Cardiac muscle cell (in vitro differentiated cells and primary cell): ENCODE measurements around the gene DENND2D. TPM values are rescaled to one million over a fixed set of nuclear protein-coding genes. Genes with fewer than 3 reads are reported as not detected.
A peak's percentile ranks its signal among the peaks of the same experiment; 100 is the strongest.

Experiments
- DNase-seq, 2 donors: peaks; one replicate each; pipeline versions ENCODE4 v3.0.0 to v3.0.0-alpha.2; 2010 to 2017; ENCODE audit warnings: low read depth in 1 of 2, low spot score in 1 of 2
- H3K27ac ChIP-seq: fragments of 200-600 bp; sonication (generic); 2 replicates; pipeline ENCODE4 v1.5.1; 2016
- H3K27me3 ChIP-seq: fragments of 200-600 bp; sonication (generic); 2 replicates; pipeline ENCODE4 v1.6.0; 2016; ENCODE audit warnings: control low read depth
- H3K36me3 ChIP-seq: fragments of 200-600 bp; sonication (generic); 2 replicates; pipeline ENCODE4 v1.5.1; 2016; ENCODE audit warnings: control low read depth
- H3K4me1 ChIP-seq: fragments of 200-600 bp; sonication (generic); 2 replicates; pipeline ENCODE4 v1.8.1; 2017; ENCODE audit warnings: low read depth, mild to moderate bottlenecking, mixed run types
- H3K4me3 ChIP-seq: fragments of 200-600 bp; sonication (generic); 2 replicates; pipeline ENCODE4 v1.5.1; 2016; ENCODE audit warnings: mild to moderate bottlenecking
- H3K9me3 ChIP-seq: fragments of 200-600 bp; sonication (generic); 2 replicates; pipeline ENCODE4 v1.5.1; 2017; ENCODE audit warnings: low read depth, mild to moderate bottlenecking, control low read depth
- polyA plus RNA-seq: library from polyadenylated mRNA; unstranded; fragments of >200 nt; fragmentation: Nextera tagmentation; extraction: Ambion mirVana; gene quantifications from 2 replicates; pipeline ENCODE4 v1.2.1, GENCODE V29; 2016
- total RNA-seq: library from RNA; depleted of rRNA; stranded (reverse); fragments of >200 nt; gene quantifications from 2 replicates; pipeline ENCODE4 v1.2.3, GENCODE V29; 2016
- TF ChIP-seq, protein P1 (sequence below): IDR thresholded peaks from 2 replicates; pipeline ENCODE4 v1.5.1; 2012; ENCODE audit warnings: low read depth, mild to moderate bottlenecking, low read length

DENND2D gene
- total and polyA plus RNA-seq, 2 experiments from 2014 or later: 0.37 to 1.1 TPM

- DNase-seq: no peak
- Histone ChIP-seq H3K9me3 (no peaks in the 10 kb centered on the region), H3K4me1 (peaks cover under 1% of the 10 kb centered on the region), H3K4me3 (no peak overlapping the region), H3K27ac (no peak overlapping the region), H3K27me3 (no peaks in the 10 kb centered on the region), H3K36me3 (no peaks in the 10 kb centered on the region)
- TF ChIP-seq, protein P1, sequence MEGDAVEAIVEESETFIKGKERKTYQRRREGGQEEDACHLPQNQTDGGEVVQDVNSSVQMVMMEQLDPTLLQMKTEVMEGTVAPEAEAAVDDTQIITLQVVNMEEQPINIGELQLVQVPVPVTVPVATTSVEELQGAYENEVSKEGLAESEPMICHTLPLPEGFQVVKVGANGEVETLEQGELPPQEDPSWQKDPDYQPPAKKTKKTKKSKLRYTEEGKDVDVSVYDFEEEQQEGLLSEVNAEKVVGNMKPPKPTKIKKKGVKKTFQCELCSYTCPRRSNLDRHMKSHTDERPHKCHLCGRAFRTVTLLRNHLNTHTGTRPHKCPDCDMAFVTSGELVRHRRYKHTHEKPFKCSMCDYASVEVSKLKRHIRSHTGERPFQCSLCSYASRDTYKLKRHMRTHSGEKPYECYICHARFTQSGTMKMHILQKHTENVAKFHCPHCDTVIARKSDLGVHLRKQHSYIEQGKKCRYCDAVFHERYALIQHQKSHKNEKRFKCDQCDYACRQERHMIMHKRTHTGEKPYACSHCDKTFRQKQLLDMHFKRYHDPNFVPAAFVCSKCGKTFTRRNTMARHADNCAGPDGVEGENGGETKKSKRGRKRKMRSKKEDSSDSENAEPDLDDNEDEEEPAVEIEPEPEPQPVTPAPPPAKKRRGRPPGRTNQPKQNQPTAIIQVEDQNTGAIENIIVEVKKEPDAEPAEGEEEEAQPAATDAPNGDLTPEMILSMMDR: no peak
These were observed 24.6 kb upstream of the DENND2D start for GRCh38 chr1:111225091-111225490.

- H3K27ac ChIP-seq: no peak overlapping the region
- DNase-seq: no peak
- no peaks in the 10 kb centered on the region for H3K9me3 ChIP-seq
- no peak overlapping the region for H3K4me3 ChIP-seq
- no peaks in the 10 kb centered on the region for H3K27me3 ChIP-seq
- peaks cover 11% of the 10 kb centered on the region for H3K4me1 ChIP-seq
- TF ChIP-seq, protein P1: no peak
- no peaks in the 10 kb centered on the region for H3K36me3 ChIP-seq
These were observed 22.8 kb upstream of the DENND2D start for GRCh38 chr1:111223126-111223685.

DNA sequence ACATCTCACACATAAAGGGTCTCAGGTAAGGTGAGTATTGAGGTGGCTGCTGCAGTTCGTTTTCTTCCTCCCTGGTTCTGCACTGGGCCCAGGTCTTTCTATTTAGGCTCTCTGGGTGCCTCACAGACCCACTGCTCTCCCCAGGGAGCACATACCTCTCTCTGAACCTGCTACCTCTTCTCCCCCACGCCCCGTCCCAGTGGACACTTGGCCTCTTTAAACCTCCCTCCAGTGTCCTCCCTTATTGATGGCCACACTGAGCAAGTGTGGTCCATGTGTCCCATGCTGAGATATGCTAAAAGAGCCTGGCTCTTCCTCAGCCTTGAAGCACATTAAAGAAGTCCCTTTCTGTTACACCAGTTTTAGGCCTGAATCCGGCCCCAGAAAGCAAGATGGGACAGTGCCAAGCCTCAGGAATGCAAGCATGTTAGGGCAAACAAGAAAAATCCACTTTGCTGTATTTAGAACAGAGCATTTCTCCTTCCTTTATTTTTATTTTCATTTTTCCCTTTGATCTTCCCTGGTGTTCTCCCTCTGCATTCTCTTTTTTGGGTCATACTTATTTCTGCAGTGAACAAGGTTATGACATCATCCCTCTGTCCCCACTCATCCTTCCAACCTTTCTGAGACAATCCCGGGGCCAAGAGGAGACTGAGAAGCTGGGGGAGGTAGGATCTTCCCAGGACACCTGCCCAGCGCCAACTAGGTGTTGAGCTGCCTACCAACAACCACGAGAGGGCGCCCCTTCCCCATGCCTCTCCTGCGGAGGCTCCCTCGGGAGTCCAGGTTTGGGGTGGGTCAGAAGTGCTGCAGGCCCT, 22.1 kb upstream of the DENND2D start:
- TF ChIP-seq, protein P1: peak; percentile 96
- H3K4me3 ChIP-seq: no peak overlapping the region
- DNase-seq: peak; percentile 74 to 82
- H3K27me3 ChIP-seq: no peaks in the 10 kb centered on the region
- H3K4me1 ChIP-seq: peaks cover 11% of the 10 kb centered on the region
- H3K9me3 ChIP-seq: no peaks in the 10 kb centered on the region
- no peaks in the 10 kb centered on the region for H3K36me3 ChIP-seq
- no peak overlapping the region for H3K27ac ChIP-seq

- peak in 1 of 2 donors; percentile 57 for DNase-seq
- TF ChIP-seq, protein P1: no peak
- peaks cover 11% of the 10 kb centered on the region for H3K4me1 ChIP-seq
These were observed 21.3 kb upstream of the DENND2D start for GRCh38 chr1:111221633-111222291.

DNA sequence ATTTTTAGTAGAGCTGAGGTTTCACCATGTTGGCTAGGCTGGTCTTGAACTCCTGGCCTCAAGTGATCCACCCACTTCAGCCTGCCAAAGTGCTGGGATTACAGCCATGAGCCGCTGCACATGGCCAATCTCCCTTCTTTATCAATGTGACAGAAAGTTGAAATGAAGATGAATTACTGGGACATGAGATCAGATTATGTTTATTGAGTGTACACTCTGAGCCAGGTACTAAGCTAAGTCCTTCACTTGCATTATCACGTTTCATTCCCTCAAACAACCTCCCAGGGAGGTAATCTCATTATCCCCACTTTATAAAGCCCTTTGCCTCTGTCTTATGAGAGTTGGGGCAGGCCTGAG, 20.8 kb upstream of the DENND2D start:
- TF ChIP-seq, protein P1: no peak
- Histone ChIP-seq H3K4me1 (peaks cover 11% of the 10 kb centered on the region), H3K36me3 (no peaks in the 10 kb centered on the region), H3K4me3 (no peak overlapping the region), H3K27ac (no peak overlapping the region), H3K9me3 (no peaks in the 10 kb centered on the region), H3K27me3 (no peaks in the 10 kb centered on the region)
- no peak for DNase-seq

More at GRCh38 chr1:111221633-111222291, 21.3 kb upstream of the DENND2D start:
- H3K27ac ChIP-seq: no peak overlapping the region
- H3K4me3 ChIP-seq: no peak overlapping the region
- H3K9me3 ChIP-seq: no peaks in the 10 kb centered on the region
- H3K36me3 ChIP-seq: no peaks in the 10 kb centered on the region
- H3K27me3 ChIP-seq: no peaks in the 10 kb centered on the region
